Fibroblast of skin of back (primary cell): ENCODE measurements around the gene P2RX4.
"Not testable (repeated sequence)": the region's sequence is repeated elsewhere in the genome, so short reads cannot be mapped to it uniquely, and the experiment has no call there.

Experiments
- DNase-seq: peaks from one replicate; pipeline ENCODE4 v3.0.0-alpha.2; 2013

Gene P2RX4

GRCh38 chr12:121189131-121189530 lies 20.8 kb upstream of the P2RX4 start:
- peak; percentile 61 for DNase-seq

DNA sequence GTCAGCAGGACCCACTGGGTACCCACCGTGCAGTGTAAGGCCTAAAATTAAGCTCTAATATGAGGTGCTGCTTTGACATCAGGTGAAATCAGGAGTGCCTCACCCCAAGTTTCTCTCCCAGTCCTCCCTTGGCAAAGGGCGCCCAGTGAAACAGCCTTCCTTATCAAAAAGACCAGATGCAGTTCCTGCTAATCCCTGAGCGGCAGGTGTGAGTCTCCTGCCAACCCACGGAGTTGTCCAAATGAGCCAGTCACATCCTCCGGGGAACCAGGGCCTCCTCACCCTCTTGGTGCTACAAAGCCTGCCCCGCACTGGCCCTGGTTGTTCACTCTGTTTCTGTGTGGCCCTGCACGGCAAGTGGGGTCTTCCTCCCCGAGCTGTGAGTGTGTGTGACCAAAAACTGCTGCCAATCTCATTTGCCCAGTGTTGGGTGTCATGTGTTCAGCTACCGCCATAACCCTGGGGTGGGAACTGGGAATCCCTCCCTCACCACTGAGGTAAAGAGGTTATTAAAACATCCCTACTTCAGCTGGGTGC lies 20.2 kb upstream of the P2RX4 start:
- DNase-seq = no peak

- peak; percentile 99 for DNase-seq
Measured at GRCh38 chr12:121190523-121191031, 19.4 kb upstream of the P2RX4 start.

DNA sequence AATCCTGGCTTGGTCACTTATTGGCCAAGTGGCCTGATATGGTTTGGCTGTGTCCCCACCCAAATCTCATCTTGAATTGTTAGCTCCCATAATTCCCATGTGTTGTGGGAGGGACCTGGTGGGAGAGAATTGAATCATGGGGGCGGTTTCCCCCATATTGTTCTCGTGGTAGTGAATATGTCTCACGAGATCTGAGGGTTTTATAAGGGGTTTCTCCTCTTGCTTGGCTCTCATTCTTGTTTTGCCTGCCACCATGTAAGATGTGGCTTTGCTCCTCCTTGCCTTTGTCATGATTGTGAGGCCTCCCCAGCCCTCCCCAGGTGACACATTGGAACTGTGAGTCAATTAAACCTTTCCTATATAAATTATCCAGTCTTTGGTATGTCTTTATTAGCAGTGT lies 18.8 kb upstream of the P2RX4 start:
- DNase-seq = no peak

DNA sequence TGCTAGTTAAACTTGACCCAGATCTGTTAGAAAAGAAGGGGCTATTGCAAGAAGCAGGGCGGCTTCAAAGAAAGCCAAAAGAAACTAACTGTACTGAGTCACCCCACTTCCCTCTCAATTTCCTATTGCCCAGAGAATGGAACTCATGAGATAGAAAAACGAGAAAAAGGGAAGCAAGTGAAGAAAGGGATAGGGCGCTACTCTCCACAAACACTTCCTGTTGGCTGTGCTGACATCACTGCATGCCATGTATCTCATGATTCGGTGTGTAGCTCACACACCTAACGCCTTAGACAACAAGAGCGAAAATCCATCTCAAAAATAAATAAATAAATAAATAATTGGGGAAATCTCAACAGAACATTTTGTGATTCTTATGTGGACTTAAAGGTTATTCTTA lies 13.0 kb upstream of the P2RX4 start:
- DNase-seq = no peak

- DNase-seq = no peak
Measured at GRCh38 chr12:121198949-121199348, 11.0 kb upstream of the P2RX4 start.

GRCh38 chr12:121201140-121201539 lies 8.8 kb upstream of the P2RX4 start:
- not testable (repeated sequence) for DNase-seq

- no peak for DNase-seq
Measured at GRCh38 chr12:121202407-121203355, 7.2 kb upstream of the P2RX4 start.

DNA sequence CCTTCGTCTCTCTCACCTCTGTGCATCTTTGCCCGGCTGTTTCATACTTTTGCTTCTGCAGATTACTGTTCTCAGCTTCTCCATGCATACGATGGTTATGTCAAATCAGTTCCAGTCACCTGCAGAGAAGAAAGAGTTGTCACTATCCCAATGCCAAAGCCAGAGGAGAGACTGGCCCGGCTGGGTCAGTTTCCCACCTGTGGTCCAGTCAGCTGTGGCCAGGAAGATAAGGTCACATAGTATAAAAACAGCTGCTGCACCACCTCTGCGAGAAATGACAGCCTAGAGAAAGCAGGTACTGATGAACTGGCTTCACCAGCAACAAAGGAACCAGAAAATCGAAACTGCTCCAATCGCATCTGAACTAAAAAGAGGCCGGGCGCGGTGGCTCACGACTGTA lies 6.4 kb upstream of the P2RX4 start:
- no peak for DNase-seq

- DNase-seq = no peak
Measured at GRCh38 chr12:121205491-121205890, 4.4 kb upstream of the P2RX4 start.

DNA sequence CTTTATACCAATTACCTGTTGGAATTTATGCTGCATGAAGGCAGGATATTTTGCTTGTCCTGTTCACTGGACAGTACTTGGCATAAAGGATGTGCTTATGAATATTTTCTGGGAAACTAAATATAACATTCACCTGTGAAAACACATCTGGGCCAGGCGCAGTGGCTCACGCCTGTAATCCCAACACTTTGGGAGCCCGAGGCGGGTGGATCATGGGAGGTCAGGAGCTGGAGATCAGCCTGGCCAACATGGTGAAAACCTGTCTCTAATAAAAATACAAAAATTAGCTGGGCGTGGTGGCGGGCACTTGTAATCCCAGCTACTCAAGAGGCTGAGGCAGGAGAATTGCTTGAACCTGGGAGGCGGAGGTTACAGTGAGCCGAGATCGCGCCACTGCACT lies 1.4 kb upstream of the P2RX4 start:
- DNase-seq = not testable (repeated sequence)

DNA sequence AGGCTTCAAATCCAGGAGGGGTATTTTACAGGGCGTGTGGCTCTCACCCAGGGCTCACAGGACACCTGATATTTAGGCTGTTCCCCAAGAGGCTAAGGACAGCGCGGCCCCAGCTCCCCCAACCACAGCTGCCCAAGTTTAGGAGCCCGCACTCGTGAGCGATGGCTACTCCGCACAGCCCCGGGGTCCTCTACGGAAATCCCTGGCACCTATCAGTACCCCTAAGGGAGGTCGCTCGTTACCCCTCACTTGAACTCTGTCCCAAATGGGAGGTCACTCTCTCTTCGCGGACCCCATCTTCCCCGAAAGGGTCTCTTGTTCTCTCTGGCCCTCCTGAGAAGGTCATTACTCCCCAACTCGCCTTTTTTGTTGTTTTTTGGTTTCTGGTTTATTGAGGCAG lies 708 bp upstream of the P2RX4 start:
- DNase-seq = no peak

- DNase-seq = no peak
Measured at GRCh38 chr12:121212875-121213274, 2.9 kb downstream of the P2RX4 start.

DNA sequence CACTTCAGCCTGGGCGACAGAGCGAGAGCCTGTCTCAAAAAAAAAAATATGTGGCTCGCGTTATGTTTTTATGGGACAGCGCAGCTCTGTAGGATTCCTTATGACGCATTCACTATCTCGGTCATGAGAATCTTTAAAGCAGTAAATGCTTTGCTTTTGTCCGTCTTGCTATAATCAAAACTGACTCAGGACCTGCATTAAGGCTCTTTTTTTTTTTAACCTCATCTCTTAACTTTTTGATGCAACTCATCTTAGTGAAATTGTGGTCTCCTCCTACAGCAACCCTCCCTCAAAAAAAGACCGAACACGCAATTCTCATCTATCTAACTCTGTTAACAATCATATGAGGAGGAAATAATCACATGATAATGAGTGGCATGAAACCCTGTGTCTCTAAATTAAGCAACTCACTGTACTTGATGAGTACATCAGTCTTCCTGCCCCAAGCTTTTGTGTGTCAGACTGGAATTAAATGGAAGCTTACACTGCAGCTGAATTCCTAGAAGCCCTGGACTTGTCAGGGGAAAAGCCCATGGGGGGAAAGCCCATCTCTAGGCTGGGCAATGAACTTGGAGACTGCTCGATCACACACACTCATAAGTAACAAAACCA lies 4.3 kb downstream of the P2RX4 start:
- peak; percentile 28 for DNase-seq

DNA sequence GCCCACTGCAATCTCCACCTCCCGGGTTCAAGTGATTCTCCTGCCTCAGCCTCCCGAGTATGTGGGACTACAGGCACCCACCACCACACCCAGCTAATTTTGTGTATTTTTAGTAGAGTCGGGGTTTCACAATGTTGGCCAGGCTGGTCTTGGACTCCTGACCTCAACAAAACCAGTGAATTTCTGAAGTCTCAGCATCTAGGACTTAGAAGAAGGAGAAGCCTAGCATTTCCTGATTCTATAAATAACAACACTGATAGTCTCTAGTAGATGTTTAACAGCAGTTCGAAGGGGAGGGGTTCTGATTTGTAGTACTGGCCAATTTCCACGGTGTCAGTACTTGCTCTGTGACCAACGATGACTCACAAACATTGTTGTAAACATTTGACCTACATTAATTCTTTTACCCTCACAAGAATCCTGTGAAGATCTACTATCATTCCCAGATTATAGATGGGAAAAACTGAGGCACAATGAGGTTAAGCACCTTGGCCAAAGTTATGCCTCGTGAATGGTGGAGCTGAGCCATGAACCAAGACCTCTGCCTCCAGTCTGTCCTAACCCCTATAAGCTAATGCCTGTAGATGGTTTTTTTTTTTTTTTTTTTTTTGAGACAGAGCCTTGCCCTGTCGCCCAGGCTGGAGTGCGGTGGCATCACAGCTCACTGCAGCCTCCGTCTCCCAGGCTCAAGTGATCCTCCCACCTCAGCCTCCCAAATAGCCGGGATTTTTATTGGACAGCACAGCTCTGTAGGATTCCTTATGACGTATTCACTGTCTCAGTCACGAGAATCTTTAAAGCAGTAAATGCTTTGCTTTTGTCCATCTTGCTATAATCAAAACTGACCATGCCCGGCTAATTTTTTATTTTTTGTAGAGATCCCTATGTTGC lies 5.2 kb downstream of the P2RX4 start:
- DNase-seq = peak; percentile 83

GRCh38 chr12:121216102-121216501 lies 6.2 kb downstream of the P2RX4 start:
- DNase-seq = no peak

- no peak for DNase-seq
Measured at GRCh38 chr12:121217063-121217462, 7.1 kb downstream of the P2RX4 start.

- no peak for DNase-seq
Measured at GRCh38 chr12:121217761-121218160, 7.8 kb downstream of the P2RX4 start.

- DNase-seq = no peak
Measured at GRCh38 chr12:121218588-121219352, 8.8 kb downstream of the P2RX4 start.

GRCh38 chr12:121219353-121219986 lies 9.5 kb downstream of the P2RX4 start:
- DNase-seq = no peak

DNA sequence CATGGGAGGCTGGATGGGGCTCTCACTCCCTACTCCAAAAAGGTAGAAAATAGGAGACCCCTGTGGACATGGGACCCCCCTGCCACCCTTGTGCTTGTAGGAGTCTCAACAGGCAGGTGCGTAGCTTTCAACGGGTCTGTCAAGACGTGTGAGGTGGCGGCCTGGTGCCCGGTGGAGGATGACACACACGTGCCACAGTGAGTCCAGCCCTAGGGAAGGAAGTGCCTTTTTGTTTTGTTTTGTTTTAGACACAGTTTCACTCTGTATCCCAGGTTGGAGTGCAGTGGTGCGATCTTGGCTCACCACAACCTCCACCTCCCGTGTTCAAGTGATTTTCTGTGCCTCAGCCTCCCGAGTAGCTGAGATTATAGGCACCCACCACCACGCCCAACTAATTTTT lies 12.9 kb downstream of the P2RX4 start:
- no peak for DNase-seq
